ENCODE measurements around the gene CDH23.

DNA sequence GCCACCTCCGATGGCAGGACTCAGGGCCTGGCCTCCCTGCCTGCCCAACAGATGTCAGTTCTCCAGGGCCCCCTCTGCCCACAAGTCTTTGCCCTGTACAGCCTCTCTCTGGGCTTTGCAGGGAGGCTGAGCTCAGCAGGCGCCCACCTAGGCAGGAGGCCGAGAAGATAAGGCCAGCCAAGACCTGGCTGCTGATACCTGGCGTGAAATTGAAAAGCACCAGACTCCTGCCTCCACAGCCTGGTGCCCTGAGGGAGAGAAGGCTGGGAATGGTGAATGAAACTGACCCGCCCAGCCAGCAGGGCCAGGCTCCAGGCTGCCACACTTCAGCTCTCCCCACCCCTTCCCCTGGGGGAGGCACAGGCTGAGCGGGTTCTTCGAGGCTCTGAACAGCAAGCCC, 145.8 kb downstream of the CDH23 start:
- TF ChIP-seq, protein P1, sequence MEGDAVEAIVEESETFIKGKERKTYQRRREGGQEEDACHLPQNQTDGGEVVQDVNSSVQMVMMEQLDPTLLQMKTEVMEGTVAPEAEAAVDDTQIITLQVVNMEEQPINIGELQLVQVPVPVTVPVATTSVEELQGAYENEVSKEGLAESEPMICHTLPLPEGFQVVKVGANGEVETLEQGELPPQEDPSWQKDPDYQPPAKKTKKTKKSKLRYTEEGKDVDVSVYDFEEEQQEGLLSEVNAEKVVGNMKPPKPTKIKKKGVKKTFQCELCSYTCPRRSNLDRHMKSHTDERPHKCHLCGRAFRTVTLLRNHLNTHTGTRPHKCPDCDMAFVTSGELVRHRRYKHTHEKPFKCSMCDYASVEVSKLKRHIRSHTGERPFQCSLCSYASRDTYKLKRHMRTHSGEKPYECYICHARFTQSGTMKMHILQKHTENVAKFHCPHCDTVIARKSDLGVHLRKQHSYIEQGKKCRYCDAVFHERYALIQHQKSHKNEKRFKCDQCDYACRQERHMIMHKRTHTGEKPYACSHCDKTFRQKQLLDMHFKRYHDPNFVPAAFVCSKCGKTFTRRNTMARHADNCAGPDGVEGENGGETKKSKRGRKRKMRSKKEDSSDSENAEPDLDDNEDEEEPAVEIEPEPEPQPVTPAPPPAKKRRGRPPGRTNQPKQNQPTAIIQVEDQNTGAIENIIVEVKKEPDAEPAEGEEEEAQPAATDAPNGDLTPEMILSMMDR (conservative IDR thresholded peaks at IDR 0.05 in 1 of 2, IDR thresholded peaks at IDR 0.05 in 1 of 2; ENCODE audit: extremely low read depth in 1 of 2, insufficient read depth in 1 of 2, low read depth in 1 of 2, low read length in 2 of 2): no peak
- TF ChIP-seq EZH2 (IDR thresholded peaks at IDR 0.05; ENCODE audit: borderline replicate concordance, low read length): no peak
